ENCODE data around the gene ADD3. TPM values are rescaled to one million over a fixed set of nuclear protein-coding genes. Genes with fewer than 3 reads are reported as not detected.

The ADD3 gene
- total and polyA plus RNA-seq, 2 experiments from 2014 or later = 133 to 1,101 TPM

DNA sequence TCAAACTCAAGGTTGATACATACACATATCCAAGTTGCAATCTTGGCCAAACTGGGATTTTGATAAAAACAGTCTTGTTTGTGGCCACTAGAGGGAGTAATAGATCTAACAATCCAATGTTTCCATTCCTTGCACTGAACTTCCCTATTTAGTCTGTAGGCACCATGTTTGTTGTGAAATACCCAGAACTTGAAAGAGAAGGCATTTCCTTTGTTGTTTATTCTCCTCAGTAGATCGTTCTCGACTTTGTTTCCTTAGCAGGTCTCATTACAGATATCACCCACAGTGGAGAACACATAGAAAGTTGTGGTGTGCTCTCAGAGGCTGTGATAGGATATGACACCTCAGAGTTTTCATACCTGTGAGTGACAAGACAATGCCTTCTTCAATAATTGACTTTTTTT lies 129.4 kb downstream of the ADD3 start:
- Histone ChIP-seq H3K9me3 (ENCODE audit: low read depth) (no peaks in the 10 kb centered on the region), H3K79me2 (ENCODE audit: insufficient read depth) (no peaks in the 10 kb centered on the region), H3K27ac (peak overlapping the region; percentile 49), H3K4me2 (ENCODE audit: unreplicated experiment) (peak overlapping the region; percentile 29), H3K27me3 (replicated peaks; ENCODE audit: insufficient read depth) (no peaks in the 10 kb centered on the region), H2AFZ (peak overlapping the region; percentile 57), H4K20me1 (ENCODE audit: insufficient read depth) (no peaks in the 10 kb centered on the region), H3K4me3 (no peak overlapping the region), H3K4me1 (ENCODE audit: insufficient read depth) (peaks cover 23% of the 10 kb centered on the region), H3K9ac (no peak overlapping the region), H3K9me2 (ENCODE audit: insufficient read depth) (no peaks in the 10 kb centered on the region), H3K36me3 (ENCODE audit: low read depth) (peaks cover 34% of the 10 kb centered on the region), H3F3A (ENCODE audit: insufficient read depth) (peaks cover 46% of the 10 kb centered on the region)
- peak; percentile 88 for DNase-seq
- in situ Hi-C loops (cut with MboI) = loop anchor here (5.0 kb wide), 1 partner anchor 145 kb away; no protein-coding TSS in a partner anchor
- TF ChIP-seq EZH2phosphoT487 (IDR thresholded peaks at IDR 0.05; ENCODE audit: insufficient read depth, low read depth) (no peak), EZH2 (IDR thresholded peaks at IDR 0.05; ENCODE audit: insufficient read depth, poor library complexity, severe bottlenecking) (no peak)
- WGBS, 2 experiments (ENCODE audit: low coverage in 1 of 2, low lambda C conversion rate in 2 of 2, missing lambda C conversion rate in 2 of 2) = 0 to 3% methylated on average over 2 of the region's 2 CpGs

DNA sequence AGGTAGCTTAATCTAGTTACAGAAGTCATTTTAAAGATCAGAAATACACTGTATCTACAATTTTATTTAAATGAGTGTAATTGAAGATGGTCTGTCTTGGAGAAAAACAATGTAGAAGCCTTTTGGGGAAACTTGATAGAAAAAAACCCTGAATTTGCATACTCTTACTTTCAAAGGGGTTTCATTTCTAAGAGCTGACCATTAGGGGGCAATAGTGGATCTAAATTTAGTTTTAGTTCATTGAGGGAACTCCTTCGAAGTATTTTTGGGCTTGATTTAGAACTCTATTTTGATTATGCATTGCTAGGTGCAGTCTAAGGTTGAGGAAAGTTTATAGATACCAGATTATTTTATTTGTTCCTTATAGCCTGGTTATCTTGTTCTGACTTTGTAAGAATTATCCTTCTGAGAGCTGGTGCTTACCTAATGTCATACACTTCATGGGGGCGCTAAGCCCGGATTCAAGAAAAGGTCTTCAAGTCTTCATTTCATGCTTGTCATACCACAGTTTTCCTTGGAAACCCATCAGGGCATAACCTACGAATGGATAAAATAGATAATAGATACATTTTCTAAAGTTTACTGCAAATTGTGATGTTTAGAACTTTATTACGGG lies 130.5 kb downstream of the ADD3 start:
- peak; percentile 75 for DNase-seq
- H3K27me3 ChIP-seq (replicated peaks; ENCODE audit: insufficient read depth) = no peaks in the 10 kb centered on the region
- no peak overlapping the region for H3K4me3 ChIP-seq
- TF ChIP-seq EZH2phosphoT487 (IDR thresholded peaks at IDR 0.05; ENCODE audit: insufficient read depth, low read depth) = no peak
- TF ChIP-seq EZH2 (IDR thresholded peaks at IDR 0.05; ENCODE audit: insufficient read depth, poor library complexity, severe bottlenecking) = no peak
- H3K27ac ChIP-seq = no peak overlapping the region
- H2AFZ ChIP-seq = no peak overlapping the region
- H3K4me1 ChIP-seq (ENCODE audit: insufficient read depth) = peaks cover 23% of the 10 kb centered on the region
- peaks cover 26% of the 10 kb centered on the region for H3K36me3 ChIP-seq (ENCODE audit: low read depth)
- peaks cover 41% of the 10 kb centered on the region for H3F3A ChIP-seq (ENCODE audit: insufficient read depth)
- H3K9me3 ChIP-seq (ENCODE audit: low read depth) = no peaks in the 10 kb centered on the region
- WGBS, 2 experiments (ENCODE audit: low coverage in 1 of 2, low lambda C conversion rate in 2 of 2, missing lambda C conversion rate in 2 of 2) = 64 to 67% methylated on average over 5 of the region's 5 CpGs
- no peaks in the 10 kb centered on the region for H4K20me1 ChIP-seq (ENCODE audit: insufficient read depth)
- no peaks in the 10 kb centered on the region for H3K9me2 ChIP-seq (ENCODE audit: insufficient read depth)
- no peak overlapping the region for H3K4me2 ChIP-seq (ENCODE audit: unreplicated experiment)
- in situ Hi-C loops (cut with MboI) = loop anchor here (5.0 kb wide), 1 partner anchor 144 kb away; no protein-coding TSS in a partner anchor
- H3K79me2 ChIP-seq (ENCODE audit: insufficient read depth) = no peaks in the 10 kb centered on the region
- no peak overlapping the region for H3K9ac ChIP-seq

DNA sequence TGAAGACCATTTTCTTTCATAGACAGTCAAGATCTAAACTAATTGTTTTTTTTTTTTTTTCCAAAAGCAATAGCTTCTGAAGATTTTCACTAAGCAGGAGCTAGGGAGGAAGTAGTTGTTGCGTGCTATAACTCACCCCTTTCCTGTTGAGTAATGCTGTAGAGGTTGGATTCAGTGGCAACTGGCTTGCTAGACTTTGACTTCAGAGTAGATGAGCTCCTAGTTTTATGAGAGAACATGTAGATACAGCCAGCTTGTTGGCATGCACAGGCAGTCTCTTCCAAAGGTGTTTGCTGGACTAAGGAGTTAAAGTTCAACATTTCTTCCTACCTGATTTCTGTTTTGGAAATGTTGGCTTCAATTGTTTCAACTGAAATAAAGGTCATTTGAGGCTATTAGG lies 133.4 kb downstream of the ADD3 start:
- H3K4me3 ChIP-seq = no peak overlapping the region
- DNase-seq = peak; percentile 65
- no peaks in the 10 kb centered on the region for H3K79me2 ChIP-seq (ENCODE audit: insufficient read depth)
- peaks cover 5% of the 10 kb centered on the region; the same call in 1 of the 2 replicates for H3K36me3 ChIP-seq (ENCODE audit: low read depth)
- no peak overlapping the region for H2AFZ ChIP-seq
- H3K9me2 ChIP-seq (ENCODE audit: insufficient read depth) = no peaks in the 10 kb centered on the region
- H3K27me3 ChIP-seq (replicated peaks; ENCODE audit: insufficient read depth) = no peaks in the 10 kb centered on the region
- no peaks in the 10 kb centered on the region for H3K9me3 ChIP-seq (ENCODE audit: low read depth)
- TF ChIP-seq EZH2 (IDR thresholded peaks at IDR 0.05; ENCODE audit: insufficient read depth, poor library complexity, severe bottlenecking) (no peak), EZH2phosphoT487 (IDR thresholded peaks at IDR 0.05; ENCODE audit: insufficient read depth, low read depth) (no peak)
- peaks cover 23% of the 10 kb centered on the region for H3K4me1 ChIP-seq (ENCODE audit: insufficient read depth)
- H3K9ac ChIP-seq = no peak overlapping the region
- no peaks in the 10 kb centered on the region for H4K20me1 ChIP-seq (ENCODE audit: insufficient read depth)
- in situ Hi-C loops (cut with MboI) = no loop called here
- peaks cover 20% of the 10 kb centered on the region for H3F3A ChIP-seq (ENCODE audit: insufficient read depth)
- H3K4me2 ChIP-seq (ENCODE audit: unreplicated experiment) = peak overlapping the region; percentile 21
- H3K27ac ChIP-seq = peak overlapping the region; percentile 23
- 57 to 58% methylated on average over 1 of the region's 1 CpG for WGBS, 2 experiments (ENCODE audit: low coverage in 1 of 2, low lambda C conversion rate in 2 of 2, missing lambda C conversion rate in 2 of 2)

DNA sequence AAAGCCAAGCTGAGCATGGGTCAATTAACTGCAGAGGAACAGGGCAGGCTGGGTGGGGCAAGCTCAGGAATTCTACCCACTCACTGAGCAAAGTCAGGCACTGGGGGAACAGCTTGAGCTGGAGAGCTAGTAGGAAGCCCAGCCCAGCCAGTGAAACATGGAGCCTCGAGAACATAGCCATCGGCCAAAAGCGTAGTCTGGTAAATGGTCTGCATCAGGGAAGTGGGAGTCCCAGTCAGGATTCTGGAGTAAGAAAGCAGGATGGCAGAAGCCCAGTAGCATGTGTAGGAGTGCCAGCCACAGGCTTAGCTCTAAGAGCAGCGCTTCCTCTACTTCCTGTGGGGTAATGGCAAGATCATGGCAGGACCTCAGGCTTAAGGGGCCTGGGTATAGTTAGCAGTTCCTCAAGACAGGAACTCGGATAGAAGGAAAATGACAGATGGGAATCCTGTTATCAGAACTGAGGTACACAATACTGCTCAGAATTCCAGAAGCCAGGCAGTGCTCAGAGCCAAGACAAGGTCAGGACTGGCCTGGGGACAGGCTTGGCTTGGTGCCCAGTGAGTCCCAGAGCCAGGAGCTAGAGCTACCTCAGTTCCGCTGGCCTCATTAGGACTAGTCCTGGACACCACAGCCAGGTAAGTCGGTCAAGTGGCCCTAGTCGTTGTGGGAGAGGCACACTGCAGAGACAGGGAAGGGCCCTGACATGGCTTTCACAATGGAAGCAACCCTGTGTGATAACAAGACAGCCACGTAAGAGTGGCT lies 134.3 kb downstream of the ADD3 start:
- no peak overlapping the region for H3K4me2 ChIP-seq (ENCODE audit: unreplicated experiment)
- TF ChIP-seq EZH2phosphoT487 (IDR thresholded peaks at IDR 0.05; ENCODE audit: insufficient read depth, low read depth) = no peak
- TF ChIP-seq EZH2 (IDR thresholded peaks at IDR 0.05; ENCODE audit: insufficient read depth, poor library complexity, severe bottlenecking) = no peak
- H4K20me1 ChIP-seq (ENCODE audit: insufficient read depth) = no peaks in the 10 kb centered on the region
- no peaks in the 10 kb centered on the region for H3K79me2 ChIP-seq (ENCODE audit: insufficient read depth)
- no peak for DNase-seq
- in situ Hi-C loops (cut with MboI) = no loop called here
- H3K4me3 ChIP-seq = no peak overlapping the region
- no peak overlapping the region for H3K9ac ChIP-seq
- H3K27ac ChIP-seq = no peak overlapping the region
- H3K36me3 ChIP-seq (ENCODE audit: low read depth) = peaks cover 5% of the 10 kb centered on the region; the same call in 1 of the 2 replicates
- peaks cover 15% of the 10 kb centered on the region for H3F3A ChIP-seq (ENCODE audit: insufficient read depth)
- no peaks in the 10 kb centered on the region for H3K9me2 ChIP-seq (ENCODE audit: insufficient read depth)
- WGBS, 2 experiments (ENCODE audit: low coverage in 1 of 2, low lambda C conversion rate in 2 of 2, missing lambda C conversion rate in 2 of 2) = 81 to 86% methylated on average over 8 to 9 of the region's 9 CpGs
- H3K4me1 ChIP-seq (ENCODE audit: insufficient read depth) = peaks cover 23% of the 10 kb centered on the region
- no peak overlapping the region for H2AFZ ChIP-seq
- H3K9me3 ChIP-seq (ENCODE audit: low read depth) = no peaks in the 10 kb centered on the region
- H3K27me3 ChIP-seq (replicated peaks; ENCODE audit: insufficient read depth) = no peaks in the 10 kb centered on the region

Data from GM23248 (cell line).